B cell (primary cell): ENCODE measurements around the gene PRRT4. TPM values are rescaled to one million over a fixed set of nuclear protein-coding genes. Genes with fewer than 3 reads are reported as not detected.

Source experiments
- ATAC-seq: fragments of 200-7000 bp; cut with Tn5 transposase; one replicate; pipeline ENCODE4 v1.10.0; 2021; ENCODE audit warnings: low read depth, mild to moderate bottlenecking, moderate number of reproducible peaks, moderate library complexity
- CTCF ChIA-PET: fragments of 350-600 bp; sonication (Branson Sonifier 250); formaldehyde crosslinking; loops from one replicate; lab custom pipeline; 2021; ENCODE audit warnings: antibody characterized with exemption, inconsistent platforms; lab: Charles Lee
- POLR2A ChIA-PET: fragments of 350-600 bp; sonication (Branson Sonifier 250); formaldehyde crosslinking; loops from one replicate; lab custom pipeline; 2021; ENCODE audit warnings: antibody characterized with exemption; lab: Charles Lee
- DNase-seq: peaks from one replicate; pipeline ENCODE4 v3.0.0; 2013
- H2AFZ ChIP-seq: 2 replicates; pipeline ENCODE4 v1.6.1; 2012; ENCODE audit warnings: mild to moderate bottlenecking, low read depth, low read length; ENCODE audit not compliant: insufficient read depth, poor library complexity, severe bottlenecking
- H3K27ac ChIP-seq, 2 donors: 1 replicate in 1 of 2; 2 replicates in 1 of 2; pipeline ENCODE4 v1.5.1; 2012 to 2013; ENCODE audit warnings: low read length in 2 of 2, mild to moderate bottlenecking in 2 of 2, moderate library complexity in 1 of 2
- H3K27me3 ChIP-seq, 4 experiments: fragments of 200-600 bp in 1 of 4; sonication (generic) in 1 of 4; replicated peaks in 1 of 4; 1 replicate in 2 of 4; 2 replicates in 2 of 4; pipeline versions ENCODE4 v1.6.1 to v1.7.0; 2013 to 2016; ENCODE audit warnings: low read length in 3 of 4, mild to moderate bottlenecking in 2 of 4, mixed read lengths in 1 of 4, moderate library complexity in 1 of 4; ENCODE audit not compliant: insufficient read depth in 4 of 4, control insufficient read depth in 3 of 4; ENCODE audit errors: control extremely low read depth in 1 of 4
- H3K36me3 ChIP-seq, 2 experiments: replicated peaks in 1 of 2; 1 replicate in 1 of 2; 2 replicates in 1 of 2; pipeline versions ENCODE4 v1.6.1 to v1.7.1; 2013; ENCODE audit warnings: low read length in 1 of 2; ENCODE audit not compliant: insufficient read depth in 2 of 2, control insufficient read depth in 1 of 2; ENCODE audit errors: control extremely low read depth in 1 of 2, extremely low read depth in 1 of 2
- H3K4me1 ChIP-seq, 2 donors: fragments of 200-600 bp in 1 of 2; sonication (generic) in 1 of 2; 1 replicate in 1 of 2; 2 replicates in 1 of 2; pipeline versions ENCODE4 v1.5.1 to v1.6.1; 2013 to 2017; ENCODE audit warnings: low read length in 2 of 2; ENCODE audit not compliant: control insufficient read depth in 2 of 2, insufficient read depth in 2 of 2
- H3K4me2 ChIP-seq: replicated peaks from 2 replicates; pipeline ENCODE3; 2012; ENCODE audit warnings: mild to moderate bottlenecking, low read depth, low read length; ENCODE audit not compliant: poor library complexity, severe bottlenecking
- H3K4me3 ChIP-seq, 5 experiments: fragments of 200-600 bp in 1 of 5; sonication (generic) in 1 of 5; 1 replicate in 3 of 5; 2 replicates in 2 of 5; pipeline versions ENCODE4 v1.5.1 to v1.7.0; 2011 to 2016; ENCODE audit warnings: low read length in 4 of 5, mild to moderate bottlenecking in 4 of 5, low read depth in 2 of 5, control low read depth in 1 of 5, moderate library complexity in 1 of 5; ENCODE audit not compliant: insufficient read depth in 1 of 5; ENCODE audit errors: control extremely low read depth in 1 of 5, extremely low read depth in 1 of 5
- H3K79me2 ChIP-seq: fragments of 200-600 bp; sonication (generic); one replicate; pipeline ENCODE4 v1.6.0; 2016; ENCODE audit warnings: low read length; ENCODE audit not compliant: control insufficient read depth, insufficient read depth
- H3K9ac ChIP-seq: fragments of 200-600 bp; sonication (generic); 2 replicates; pipeline ENCODE4 v1.6.1; 2017; ENCODE audit warnings: mild to moderate bottlenecking, low read length, moderate library complexity
- H3K9me3 ChIP-seq, 3 donors: one replicate each; pipeline versions ENCODE4 v1.6.1 to v1.7.1; 2013; ENCODE audit warnings: low read length in 2 of 3; ENCODE audit not compliant: control insufficient read depth in 2 of 3, insufficient read depth in 1 of 3; ENCODE audit errors: control extremely low read depth in 1 of 3
- H4K20me1 ChIP-seq: 2 replicates; pipeline ENCODE4 v1.6.0; 2012; ENCODE audit warnings: mild to moderate bottlenecking, low read length; ENCODE audit not compliant: insufficient read depth, control insufficient read depth, poor library complexity, severe bottlenecking
- H3K27ac Mint-ChIP-seq: one replicate; pipeline ENCODE4 v1.8.0; 2021; ENCODE audit warnings: mixed read lengths
- H3K27me3 Mint-ChIP-seq: one replicate; pipeline ENCODE4 v1.8.0; 2021; ENCODE audit warnings: mixed read lengths
- H3K4me1 Mint-ChIP-seq: one replicate; pipeline ENCODE4 v1.8.0; 2021; ENCODE audit warnings: mixed read lengths
- H3K4me3 Mint-ChIP-seq: one replicate; pipeline ENCODE4 v1.8.0; 2021; ENCODE audit warnings: mixed read lengths
- H3K9me3 Mint-ChIP-seq: one replicate; pipeline ENCODE4 v1.8.0; 2022; ENCODE audit warnings: mixed read lengths; ENCODE audit not compliant: insufficient read depth
- CTCF ChIP-seq: fragments of 200-600 bp; IDR thresholded peaks from one replicate; pipeline ENCODE4 v1.8.0; 2022; ENCODE audit warnings: antibody characterized with exemption, mild to moderate bottlenecking
- EZH2 ChIP-seq: IDR thresholded peaks from 2 replicates; pipeline ENCODE4 v1.6.1; 2012; ENCODE audit warnings: borderline replicate concordance, low read depth, mild to moderate bottlenecking, moderate library complexity, low read length; ENCODE audit not compliant: insufficient read depth, poor library complexity, severe bottlenecking
- WGBS: methylation state at CpG from one replicate; pipeline ENCODE4 v1.1.5; 2013; ENCODE audit warnings: missing lambda C conversion rate; ENCODE audit not compliant: insufficient coverage; 5-methylcytosine and 5-hydroxymethylcytosine counted together
- intact Hi-C: fragments of 100-400 bp; cut with micrococcal nuclease; formaldehyde crosslinking; loops from one replicate; pipeline ENCODE4 v1.10.0; 2022
- polyA plus RNA-seq: library from polyadenylated mRNA; depleted of rRNA; stranded (reverse); fragments of >200 nt; gene quantifications from 2 replicates; pipeline ENCODE4 v1.2.3, GENCODE V29; 2012
- total RNA-seq, 2 donors: library from RNA; stranded (reverse); fragments of 120-200 nt in 1 of 2; gene quantifications; 1 replicate in 1 of 2; 2 replicates in 1 of 2; pipeline versions ENCODE4 v1.2.3 to v1.2.4, GENCODE V29; 2013 to 2022

The PRRT4 gene
- total and polyA plus RNA-seq, 2 donors (not counting 1 experiment from before 2014, with no cell fraction given) = 0.04 to 0.20 TPM

GRCh38 chr7:128352636-128353035 is 8.9 kb downstream of the PRRT4 start:
- Histone ChIP-seq H3K27ac (no peak overlapping the region), H3K9ac (no peak overlapping the region), H4K20me1 (no peaks in the 10 kb centered on the region), H3K36me3 (no peaks in the 10 kb centered on the region), H3K4me1 (peaks cover 0 to 2% of the 10 kb centered on the region in 2 donors), H3K4me2 (peak overlapping the region; percentile 73), H3K9me3 (peaks cover 0 to 5% (median 0%) of the 10 kb centered on the region in 3 donors), H2AFZ (no peak overlapping the region), H3K27me3 (peaks cover 0 to 44% (median 15%) of the 10 kb centered on the region in 4 experiments), H3K4me3 (no peak overlapping the region), H3K79me2 (no peaks in the 10 kb centered on the region)
- intact Hi-C loops = no loop called here
- 76% methylated on average over 4 of the region's 8 CpGs for WGBS
- ATAC-seq (no peak), DNase-seq (no peak)
- Mint-ChIP-seq H3K4me1 (peaks cover 5% of the 10 kb centered on the region), H3K4me3 (peak overlapping the region; percentile 67), H3K27me3 (peaks cover 51% of the 10 kb centered on the region), H3K27ac (no peak overlapping the region), H3K9me3 (no peaks in the 10 kb centered on the region)
- TF ChIP-seq CTCF = no peak
- no peak for TF ChIP-seq EZH2
- CTCF ChIA-PET = interaction anchor here (1.0 to 1.4 kb wide), 2 partner anchors 8 to 9 kb away, joined by 3 to 4 read pairs; partner anchors contain the start of gene RBM28
- POLR2A ChIA-PET = no interaction called here

GRCh38 chr7:128352153-128352537 is 9.3 kb downstream of the PRRT4 start:
- H3K9me3 Mint-ChIP-seq = no peaks in the 10 kb centered on the region
- Histone ChIP-seq H4K20me1 (no peaks in the 10 kb centered on the region), H3K9me3 (peaks cover 0 to 5% (median 0%) of the 10 kb centered on the region in 3 donors), H3K4me2 (peak overlapping the region; percentile 73), H2AFZ (peak overlapping the region; percentile 71), H3K36me3 (no peaks in the 10 kb centered on the region), H3K4me3 (peak overlapping the region in 2 of 5 experiments; percentile 5 to 24), H3K27ac (no peak overlapping the region), H3K9ac (no peak overlapping the region), H3K4me1 (peaks cover 0 to 2% of the 10 kb centered on the region in 2 donors), H3K27me3 (peaks cover 0 to 48% (median 15%) of the 10 kb centered on the region in 4 experiments), H3K79me2 (no peaks in the 10 kb centered on the region)
- no peak overlapping the region for H3K27ac Mint-ChIP-seq
- peaks cover 53% of the 10 kb centered on the region for H3K27me3 Mint-ChIP-seq
- ChIA-PET POLR2A (no interaction called here), CTCF (interaction anchor here (1.5 kb wide), 1 partner anchor 37 kb away, joined by 3 read pairs; no protein-coding TSS in a partner anchor)
- H3K4me1 Mint-ChIP-seq = peaks cover 5% of the 10 kb centered on the region
- no peak overlapping the region for H3K4me3 Mint-ChIP-seq
- peak; percentile 47 for DNase-seq
- ATAC-seq = peak; percentile 42
- TF ChIP-seq CTCF = no peak
- no peak for TF ChIP-seq EZH2
- 20% methylated on average over 34 of the region's 34 CpGs for WGBS
- intact Hi-C loops = no loop called here
